ENCODE data around the gene LRRC32.

- no peak for TF ChIP-seq KLF13 (tag; IDR thresholded peaks at IDR 0.05; ENCODE audit: borderline replicate concordance, low read depth)
- TF ChIP-seq CTCF (IDR thresholded peaks at IDR 0.05 in 2 of 3, conservative IDR thresholded peaks at IDR 0.05 in 1 of 3; ENCODE audit: insufficient read depth in 2 of 3, low read depth in 1 of 3, low read length in 3 of 3), result no peak
- TF ChIP-seq SREBF2 (CRISPR knock-in tag; IDR thresholded peaks at IDR 0.05), result no peak
- no peak for TF ChIP-seq ZNF12 (CRISPR knock-in tag; IDR thresholded peaks at IDR 0.05)
- no peak for TF ChIP-seq REST (IDR thresholded peaks at IDR 0.05; ENCODE audit: borderline replicate concordance)
- no peak for TF ChIP-seq REST (CRISPR knock-in tag; IDR thresholded peaks at IDR 0.05; ENCODE audit: low read depth)
- no peak for TF ChIP-seq ZNF785 (CRISPR knock-in tag; IDR thresholded peaks at IDR 0.05)
- no peak for TF ChIP-seq MCM3 (IDR thresholded peaks at IDR 0.05)
- no peak for TF ChIP-seq MYNN (IDR thresholded peaks at IDR 0.05)
- TF ChIP-seq MYNN (CRISPR knock-in tag; IDR thresholded peaks at IDR 0.05), result no peak
Measured at GRCh38 chr11:76630600-76631281, 39.8 kb downstream of the LRRC32 start.
